IMR-90 (cell line): ENCODE data around the gene SIAH2.

Experiments
- CHD1 ChIP-seq: IDR thresholded peaks from 2 replicates; pipeline ENCODE4 v1.6.1; 2012; ENCODE audit warnings: low read depth, low read length, improper control_type of control experiment
- MAFK ChIP-seq: IDR thresholded peaks from 2 replicates; pipeline ENCODE4 v1.6.1; 2012; ENCODE audit warnings: low read depth, low read length, improper control_type of control experiment
- MXI1 ChIP-seq: IDR thresholded peaks from 2 replicates; pipeline ENCODE4 v1.6.1; 2012; ENCODE audit warnings: low read depth, mild to moderate bottlenecking, low read length, moderate library complexity, borderline replicate concordance
- POLR2A ChIP-seq: IDR thresholded peaks from 2 replicates; pipeline ENCODE4 v1.6.1; 2012; ENCODE audit warnings: mild to moderate bottlenecking, low read depth, low read length
- RAD21 ChIP-seq: IDR thresholded peaks from 2 replicates; pipeline ENCODE4 v1.6.1; 2012; ENCODE audit warnings: low read length, improper control_type of control experiment
- RCOR1 ChIP-seq: IDR thresholded peaks from 2 replicates; pipeline ENCODE4 v1.6.1; 2012; ENCODE audit warnings: mild to moderate bottlenecking, low read length, improper control_type of control experiment; ENCODE audit not compliant: insufficient replicate concordance
- RFX5 ChIP-seq: IDR thresholded peaks from 2 replicates; pipeline ENCODE4 v1.8.0; 2012; ENCODE audit warnings: low read depth, mild to moderate bottlenecking, low read length, moderate library complexity
- SMC3 ChIP-seq: fragments of 150-350 bp; IDR thresholded peaks from 2 replicates; pipeline ENCODE4 v1.6.1; 2016; ENCODE audit warnings: low read depth, mild to moderate bottlenecking, antibody characterized with exemption, low read length, moderate library complexity
- TF ChIP-seq, protein P1 (sequence below): conservative IDR thresholded peaks from 2 replicates; pipeline ENCODE4 v1.5.1; 2012; ENCODE audit warnings: mild to moderate bottlenecking, low read depth, low read length, improper control_type of control experiment
- TF ChIP-seq, protein P2 (sequence below): fragments of 150-350 bp; IDR thresholded peaks from 2 replicates; pipeline ENCODE4 v1.6.1; 2017; ENCODE audit warnings: mild to moderate bottlenecking, antibody characterized with exemption, low read length, low read depth

DNA sequence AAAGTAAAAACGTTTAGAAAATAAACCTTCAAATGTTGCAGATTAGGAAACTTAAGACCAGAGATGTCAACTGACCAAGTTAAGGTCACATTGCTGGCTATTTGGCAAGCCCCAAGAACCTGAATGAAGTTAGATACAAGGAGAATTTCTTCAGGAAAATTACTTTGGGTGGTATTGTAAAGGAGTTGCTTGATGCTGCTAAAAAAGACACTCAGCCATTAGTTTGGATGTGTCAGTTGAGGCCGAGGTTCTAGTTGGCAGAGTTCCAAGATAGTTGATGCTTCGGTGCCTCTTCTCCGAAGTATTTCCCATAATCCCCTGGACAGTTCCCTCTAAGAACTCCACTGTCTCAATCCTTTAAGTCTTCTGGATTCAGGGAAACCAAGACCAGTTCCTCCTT is 24.3 kb downstream of the SIAH2 start:
- TF ChIP-seq, protein P1, sequence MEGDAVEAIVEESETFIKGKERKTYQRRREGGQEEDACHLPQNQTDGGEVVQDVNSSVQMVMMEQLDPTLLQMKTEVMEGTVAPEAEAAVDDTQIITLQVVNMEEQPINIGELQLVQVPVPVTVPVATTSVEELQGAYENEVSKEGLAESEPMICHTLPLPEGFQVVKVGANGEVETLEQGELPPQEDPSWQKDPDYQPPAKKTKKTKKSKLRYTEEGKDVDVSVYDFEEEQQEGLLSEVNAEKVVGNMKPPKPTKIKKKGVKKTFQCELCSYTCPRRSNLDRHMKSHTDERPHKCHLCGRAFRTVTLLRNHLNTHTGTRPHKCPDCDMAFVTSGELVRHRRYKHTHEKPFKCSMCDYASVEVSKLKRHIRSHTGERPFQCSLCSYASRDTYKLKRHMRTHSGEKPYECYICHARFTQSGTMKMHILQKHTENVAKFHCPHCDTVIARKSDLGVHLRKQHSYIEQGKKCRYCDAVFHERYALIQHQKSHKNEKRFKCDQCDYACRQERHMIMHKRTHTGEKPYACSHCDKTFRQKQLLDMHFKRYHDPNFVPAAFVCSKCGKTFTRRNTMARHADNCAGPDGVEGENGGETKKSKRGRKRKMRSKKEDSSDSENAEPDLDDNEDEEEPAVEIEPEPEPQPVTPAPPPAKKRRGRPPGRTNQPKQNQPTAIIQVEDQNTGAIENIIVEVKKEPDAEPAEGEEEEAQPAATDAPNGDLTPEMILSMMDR = no peak
- TF ChIP-seq RFX5 (no peak), MAFK (no peak), SMC3 (no peak), MXI1 (no peak), CHD1 (no peak), RAD21 (no peak), RCOR1 (no peak), POLR2A (no peak)
- TF ChIP-seq, protein P2, sequence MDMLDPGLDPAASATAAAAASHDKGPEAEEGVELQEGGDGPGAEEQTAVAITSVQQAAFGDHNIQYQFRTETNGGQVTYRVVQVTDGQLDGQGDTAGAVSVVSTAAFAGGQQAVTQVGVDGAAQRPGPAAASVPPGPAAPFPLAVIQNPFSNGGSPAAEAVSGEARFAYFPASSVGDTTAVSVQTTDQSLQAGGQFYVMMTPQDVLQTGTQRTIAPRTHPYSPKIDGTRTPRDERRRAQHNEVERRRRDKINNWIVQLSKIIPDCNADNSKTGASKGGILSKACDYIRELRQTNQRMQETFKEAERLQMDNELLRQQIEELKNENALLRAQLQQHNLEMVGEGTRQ = no peak
